Tibial nerve (tissue), 4 donors: ENCODE data around the gene RASA3.

Experiments used
- CTCF ChIP-seq, 5 experiments: fragments of 200-600 bp in 3 of 5; fragments of 450-650 bp in 2 of 5; sonication (generic) in 3 of 5; IDR thresholded peaks; one replicate each; pipeline ENCODE4 v1.5.1; 2016 to 2019; ENCODE audit warnings: antibody characterized with exemption in 5 of 5, mild to moderate bottlenecking in 3 of 5, moderate library complexity in 2 of 5
- EP300 ChIP-seq, 2 donors: sonication (generic); formaldehyde crosslinking; IDR thresholded peaks; one replicate each; pipeline ENCODE4 v1.6.1; 2017; ENCODE audit warnings: antibody characterized with exemption in 2 of 2, mild to moderate bottlenecking in 1 of 2

DNA sequence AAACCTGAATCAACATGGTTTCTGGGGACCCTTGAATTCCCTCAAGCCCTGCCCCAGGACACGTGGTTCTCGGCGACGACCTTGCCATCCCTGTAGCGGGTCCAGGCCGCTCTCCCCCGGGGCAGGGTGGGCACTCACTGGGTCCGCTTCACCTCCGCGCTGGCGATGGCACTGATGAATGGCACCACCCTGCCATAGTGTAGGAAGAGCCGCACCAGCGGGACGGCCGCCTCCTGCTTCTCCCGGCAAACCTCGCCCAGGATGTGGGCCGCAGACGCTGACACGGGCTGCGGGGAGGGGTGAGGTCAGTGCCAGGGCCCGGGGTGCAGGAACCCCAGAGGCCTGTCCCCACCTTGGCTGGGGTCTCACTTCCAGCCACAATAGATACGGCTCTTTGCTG, 114.5 kb downstream of the RASA3 start:
- no peak for TF ChIP-seq CTCF (IDR thresholded peaks at IDR 0.05)
- no peak for TF ChIP-seq EP300 (IDR thresholded peaks at IDR 0.05)
